ENCODE results near the gene PHF21A.
"Not testable (repeated sequence)": the region's sequence is repeated elsewhere in the genome, so short reads cannot be mapped to it uniquely, and the experiment has no call there.

The PHF21A gene

GRCh38 chr11:46034041-46034440 is 87.2 kb downstream of the PHF21A start:
- no peak for DNase-seq (ENCODE audit: low spot score)

DNA sequence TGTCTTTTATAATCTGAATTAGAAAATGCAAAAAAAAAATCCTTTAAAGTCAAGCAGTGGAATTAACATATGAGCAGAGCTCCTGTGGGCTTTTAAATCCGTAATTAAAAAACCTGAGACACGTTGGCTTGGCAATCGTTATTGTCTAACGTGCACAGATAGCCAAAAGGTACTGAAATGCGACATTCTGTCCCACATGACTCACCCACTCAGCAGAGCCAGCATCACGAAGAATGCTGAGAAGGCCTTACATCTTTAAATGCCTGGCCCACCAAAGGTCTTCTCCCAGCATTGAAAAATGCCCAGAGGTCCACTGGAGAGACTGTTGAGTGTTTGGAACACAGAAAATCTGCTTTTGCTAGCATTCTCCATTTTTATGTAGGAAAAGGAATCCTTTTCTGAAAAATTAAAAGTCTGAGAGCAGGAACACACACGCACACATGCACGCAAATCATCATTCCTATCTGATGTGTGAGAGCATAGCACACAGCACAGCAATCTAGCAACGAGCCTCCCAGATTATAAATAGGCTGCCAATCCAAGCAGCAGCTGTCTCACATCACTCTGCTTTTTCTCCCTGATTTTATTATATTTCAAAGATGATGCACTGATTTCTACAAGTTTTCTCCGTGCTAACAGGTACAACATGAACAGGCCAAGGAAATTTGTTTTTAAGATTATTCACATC is 94.5 kb downstream of the PHF21A start:
- no peak for DNase-seq (ENCODE audit: low spot score)

- DNase-seq (ENCODE audit: low spot score): no peak
These were observed 101.1 kb downstream of the PHF21A start for GRCh38 chr11:46020084-46020599.

GRCh38 chr11:46018651-46019050 is 102.6 kb downstream of the PHF21A start:
- DNase-seq (ENCODE audit: low spot score): no peak

- no peak for DNase-seq (ENCODE audit: low spot score)
These were observed 103.9 kb downstream of the PHF21A start for GRCh38 chr11:46017341-46017740.

DNA sequence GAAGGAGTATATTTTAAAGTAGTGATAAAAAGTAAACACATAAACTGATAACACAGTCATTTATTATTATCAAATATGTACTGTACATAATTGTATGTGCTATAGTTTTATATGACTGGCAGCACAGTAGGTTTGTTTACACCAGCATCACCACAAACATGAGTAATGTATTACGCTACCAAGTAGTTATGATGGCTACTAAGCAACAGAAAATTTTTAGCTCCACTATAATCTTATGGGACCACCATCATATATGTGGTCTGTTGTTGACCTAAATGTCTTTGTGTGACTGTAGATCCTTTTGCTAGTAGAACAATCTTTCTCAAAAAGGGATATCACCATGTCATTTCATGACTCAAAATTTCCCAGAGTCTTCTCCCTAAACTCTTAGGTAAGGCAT is 105.3 kb downstream of the PHF21A start:
- DNase-seq (ENCODE audit: low spot score): no peak

DNA sequence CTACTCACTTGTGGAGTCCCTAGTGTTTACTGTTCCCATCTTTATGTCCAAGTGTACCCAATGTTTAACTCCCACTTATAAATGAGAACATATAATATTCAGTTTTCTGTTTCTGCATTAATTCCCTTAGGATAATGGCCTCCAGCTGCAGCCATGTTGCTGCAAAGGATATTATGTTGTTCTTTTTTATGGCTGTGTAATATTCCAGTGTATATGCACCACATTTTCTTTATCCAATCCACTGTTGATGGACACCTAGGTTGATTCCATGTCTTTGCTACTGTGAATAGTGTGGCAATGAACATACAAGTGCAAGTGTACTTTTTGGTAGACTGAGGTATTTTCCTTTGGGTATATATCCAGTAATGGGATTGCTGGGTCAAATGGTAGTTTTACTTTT is 107.1 kb downstream of the PHF21A start:
- DNase-seq (ENCODE audit: low spot score): not testable (repeated sequence)

GRCh38 chr11:46012185-46012584 is 109.1 kb downstream of the PHF21A start:
- no peak for DNase-seq (ENCODE audit: low spot score)

DNA sequence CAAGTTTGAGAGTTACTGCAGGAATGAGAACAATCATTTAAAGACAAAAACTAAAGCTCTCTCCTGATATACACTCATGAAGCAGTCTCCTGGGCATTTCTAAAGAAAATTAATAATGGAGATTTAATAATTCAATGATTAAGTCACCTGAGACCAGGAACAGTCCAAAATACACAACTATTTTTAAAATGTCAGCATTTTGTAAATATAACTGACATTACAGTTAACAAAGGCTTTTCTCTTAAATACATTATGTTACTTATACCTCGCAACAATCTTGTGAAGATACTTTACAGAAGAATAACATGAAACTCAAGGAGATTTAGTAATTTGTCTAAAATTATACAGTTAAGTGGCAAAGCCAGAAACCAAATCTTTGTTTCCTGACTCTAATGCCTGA is 111.2 kb downstream of the PHF21A start:
- no peak for DNase-seq (ENCODE audit: low spot score)

- no peak for DNase-seq (ENCODE audit: low spot score)
These were observed 111.6 kb downstream of the PHF21A start for GRCh38 chr11:46009647-46010046.

GRCh38 chr11:46006418-46007070 is 114.7 kb downstream of the PHF21A start:
- peak; percentile 57 for DNase-seq (ENCODE audit: low spot score)

DNA sequence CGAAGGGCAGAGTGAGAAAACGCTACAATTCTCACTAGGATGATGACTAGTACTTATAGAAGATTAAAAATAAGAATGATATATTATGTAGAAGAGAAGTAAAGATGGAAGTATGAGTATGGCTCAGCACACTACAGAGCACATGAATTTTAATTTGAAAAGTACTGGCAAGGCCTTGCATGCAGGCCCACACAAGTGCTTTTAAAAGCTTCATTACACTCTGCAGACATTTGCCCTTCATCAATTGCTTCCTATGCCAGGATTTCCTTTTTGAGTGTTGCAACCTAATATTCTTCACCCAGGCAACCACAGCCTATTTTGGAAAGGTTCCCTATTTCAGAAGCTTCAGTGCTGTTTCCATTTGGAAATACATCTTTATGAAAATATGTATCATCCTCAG is 117.7 kb downstream of the PHF21A start:
- no peak for DNase-seq (ENCODE audit: low spot score)

- no peak for DNase-seq (ENCODE audit: low spot score)
These were observed 119.1 kb downstream of the PHF21A start for GRCh38 chr11:46002189-46002588.

DNA sequence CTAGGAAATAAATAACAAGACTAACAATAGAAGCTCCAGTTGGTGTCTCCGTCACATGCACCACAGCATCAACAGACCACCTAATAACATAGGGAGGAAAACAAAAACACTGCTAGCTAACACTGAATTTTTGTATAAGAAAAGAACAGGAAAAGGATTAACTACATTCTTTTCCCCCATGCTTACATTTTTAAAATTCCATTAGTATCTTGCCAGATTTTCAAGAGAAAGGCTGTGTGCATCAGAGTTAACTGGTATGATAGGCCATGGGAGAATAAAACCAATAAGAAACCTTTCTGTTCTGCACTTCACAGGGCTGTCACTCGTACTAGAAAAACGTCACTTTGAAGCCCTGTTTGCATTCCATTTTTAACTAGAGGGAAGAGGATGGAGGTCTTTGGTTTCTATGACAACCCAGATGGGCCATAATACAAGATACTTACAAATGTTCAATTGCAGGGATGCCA is 119.8 kb downstream of the PHF21A start:
- DNase-seq (ENCODE audit: low spot score): no peak

GRCh38 chr11:45997599-45997998 is 123.7 kb downstream of the PHF21A start:
- DNase-seq (ENCODE audit: low spot score): no peak

DNA sequence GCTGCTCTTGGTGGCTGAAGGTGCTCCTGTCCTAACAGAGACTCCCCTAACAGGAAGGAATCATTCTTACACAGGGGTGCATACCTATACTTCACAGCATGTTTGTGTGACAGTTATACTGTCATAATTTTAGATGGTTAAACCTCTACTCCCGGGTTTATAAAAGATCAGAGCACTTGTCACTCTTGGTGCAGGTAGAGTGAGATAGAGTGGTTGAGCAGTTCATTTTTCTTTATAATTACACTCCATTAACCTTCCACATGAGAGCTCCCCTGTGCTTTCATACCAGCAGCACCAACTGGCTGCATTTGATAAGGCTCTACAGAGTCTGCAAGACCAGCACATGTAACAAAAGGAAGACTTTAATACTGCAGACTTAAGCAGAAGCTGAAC is 125.9 kb downstream of the PHF21A start:
- DNase-seq (ENCODE audit: low spot score): no peak

DNA sequence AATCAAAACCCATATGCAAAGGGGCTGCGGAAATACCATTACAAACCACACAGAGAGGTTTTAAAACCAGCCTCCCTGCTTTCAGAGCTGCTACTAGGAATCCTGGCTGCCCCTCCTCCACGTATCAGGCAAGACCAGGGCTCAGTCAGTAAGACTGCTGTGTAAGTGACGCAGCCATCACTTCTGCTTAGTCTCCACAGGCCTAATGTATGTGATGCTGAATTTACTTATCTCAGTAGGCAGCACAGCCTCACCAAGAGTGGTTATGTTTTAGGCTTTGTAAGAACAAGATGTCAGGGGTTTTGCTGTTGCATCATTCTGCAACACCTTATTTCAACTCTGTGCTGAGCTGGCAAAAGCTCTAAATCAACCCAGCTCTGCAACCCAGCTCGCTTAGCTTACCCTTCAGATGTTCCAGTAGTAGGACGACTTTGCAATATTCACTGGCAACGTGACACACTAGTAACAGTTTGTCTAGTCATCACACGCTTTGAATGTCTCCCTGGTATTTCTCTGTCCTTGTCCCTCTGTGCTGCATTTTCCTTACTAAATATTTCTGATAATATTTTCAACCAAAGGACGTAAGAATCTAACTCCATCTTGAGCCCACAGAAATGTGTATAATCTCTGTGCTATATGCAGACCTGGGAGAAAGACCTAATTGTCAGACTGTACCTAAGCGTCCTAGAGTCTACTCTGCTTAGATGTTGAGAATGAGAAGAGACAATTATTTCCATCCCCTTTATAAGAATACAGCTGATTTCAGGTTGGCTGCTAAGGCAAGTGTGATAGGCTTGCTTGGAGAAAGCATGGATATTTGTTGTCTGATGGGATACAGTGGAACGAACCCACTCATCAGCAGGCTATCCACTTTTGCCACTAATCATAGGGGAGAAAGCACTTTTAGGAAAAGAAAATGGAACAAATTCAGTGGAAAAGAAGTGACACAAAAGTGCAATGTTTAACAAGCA is 126.6 kb downstream of the PHF21A start:
- DNase-seq (ENCODE audit: low spot score): no peak

GRCh38 chr11:45993531-45994001 is 127.7 kb downstream of the PHF21A start:
- DNase-seq (ENCODE audit: low spot score): no peak

DNA sequence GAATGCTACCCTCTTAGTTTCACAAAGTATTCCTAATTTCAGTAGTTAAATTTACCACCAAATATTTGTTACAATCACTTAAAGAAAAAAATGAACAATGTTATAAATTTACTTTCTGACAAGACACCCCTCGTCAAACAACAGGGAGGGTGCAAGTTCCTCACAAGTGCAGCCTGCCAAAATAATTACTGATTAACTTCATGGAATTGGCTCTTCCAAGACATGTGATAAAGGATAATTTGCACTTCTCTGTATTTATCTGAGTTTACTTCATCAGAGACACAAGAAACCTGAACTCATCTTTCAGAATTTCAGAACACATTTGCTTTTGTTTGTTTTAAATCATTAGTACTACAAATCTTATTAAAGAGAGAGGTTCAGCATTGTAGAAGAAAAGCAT is 132.3 kb downstream of the PHF21A start:
- DNase-seq (ENCODE audit: low spot score): no peak

DNA sequence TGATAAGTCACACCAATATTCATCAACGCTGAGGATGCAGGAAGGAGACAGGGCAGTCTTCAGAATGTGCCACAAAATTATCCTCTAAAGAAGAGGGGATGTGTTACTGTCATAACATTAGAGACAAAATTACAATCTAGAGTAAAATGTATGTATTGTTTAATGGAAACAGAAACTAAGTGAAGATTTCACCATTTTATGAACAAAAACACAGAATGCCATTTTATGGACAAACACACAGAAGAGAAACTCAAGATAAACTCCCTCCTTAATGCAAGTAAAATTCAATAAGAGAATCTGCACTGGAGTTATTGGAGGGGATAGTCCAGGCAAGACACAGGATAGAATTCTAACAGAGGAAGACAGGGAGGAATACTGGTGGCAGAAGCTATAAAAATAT is 136.0 kb downstream of the PHF21A start:
- no peak for DNase-seq (ENCODE audit: low spot score)

DNA sequence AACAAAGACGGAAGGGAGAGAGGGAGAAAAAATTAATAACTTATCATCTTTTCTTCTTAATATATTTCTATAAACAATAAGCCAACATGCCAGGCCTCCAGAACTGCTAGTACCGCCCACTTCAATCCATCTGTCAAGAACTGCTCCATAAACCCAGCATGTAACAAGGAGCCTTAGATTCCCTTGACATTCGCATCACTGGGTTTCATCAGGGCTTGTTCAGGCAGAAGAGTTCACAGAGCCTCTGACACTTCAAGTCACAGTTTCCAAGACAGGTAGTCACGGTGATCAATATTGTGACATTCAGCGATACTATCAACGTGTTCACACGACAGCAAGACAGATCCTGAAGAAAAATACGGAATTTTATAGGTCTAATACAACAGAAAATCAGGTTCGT is 137.1 kb downstream of the PHF21A start:
- no peak for DNase-seq (ENCODE audit: low spot score)

GRCh38 chr11:45983471-45983845 is 137.8 kb downstream of the PHF21A start:
- DNase-seq (ENCODE audit: low spot score): no peak

Data from D341Med (cell line).